ENCODE data around the gene UGP2. TPM values are rescaled to one million over a fixed set of nuclear protein-coding genes. Genes with fewer than 3 reads are reported as not detected.
A peak's percentile ranks its signal among the peaks of the same experiment; 100 is the strongest.

The UGP2 gene
- total RNA-seq, 4 donors from 2014 or later, result 60.1 to 84.9 (median 65.2) TPM

- peaks cover 12% of the 10 kb centered on the region for H3K36me3 ChIP-seq
- H3K4me3 ChIP-seq, result no peak overlapping the region
- TF ChIP-seq POLR2AphosphoS5 (IDR thresholded peaks at IDR 0.05) (no peak), POLR2A (IDR thresholded peaks at IDR 0.05) (no peak), CTCF (IDR thresholded peaks at IDR 0.05) (no peak)
- no peaks in the 10 kb centered on the region for H3K27me3 ChIP-seq
- DNase-seq (ENCODE audit: low spot score in 2 of 2), result no peak
- no peaks in the 10 kb centered on the region for H3K9me3 ChIP-seq
- H3K4me1 ChIP-seq, result peaks cover 27% of the 10 kb centered on the region
- H3K27ac ChIP-seq, result no peak overlapping the region
- WGBS, result 95% methylated on average over 4 of the region's 4 CpGs
Observed at GRCh38 chr2:63870679-63871078, 29.0 kb downstream of the UGP2 start.

GRCh38 chr2:63871864-63872263, 30.2 kb downstream of the UGP2 start:
- TF ChIP-seq EP300 (IDR thresholded peaks at IDR 0.05), result no peak
- TF ChIP-seq POLR2AphosphoS5 (IDR thresholded peaks at IDR 0.05), result no peak
- TF ChIP-seq POLR2A (IDR thresholded peaks at IDR 0.05), result no peak
- TF ChIP-seq CTCF (IDR thresholded peaks at IDR 0.05), result no peak
- 70% methylated on average over 4 of the region's 4 CpGs for WGBS
- Histone ChIP-seq H3K4me3 (no peak overlapping the region), H3K27ac (peak overlapping the region; percentile 45), H3K36me3 (peaks cover 12% of the 10 kb centered on the region), H3K4me1 (peaks cover 39% of the 10 kb centered on the region), H3K27me3 (no peaks in the 10 kb centered on the region), H3K9me3 (no peaks in the 10 kb centered on the region)
- DNase-seq (ENCODE audit: low spot score in 2 of 2), result no peak

- Histone ChIP-seq H3K4me1 (peaks cover 42% of the 10 kb centered on the region), H3K4me3 (no peak overlapping the region), H3K9me3 (no peaks in the 10 kb centered on the region), H3K27ac (no peak overlapping the region), H3K36me3 (peaks cover 12% of the 10 kb centered on the region), H3K27me3 (no peaks in the 10 kb centered on the region)
- DNase-seq (ENCODE audit: low spot score in 2 of 2), result no peak
- TF ChIP-seq POLR2AphosphoS5 (IDR thresholded peaks at IDR 0.05) (no peak), CTCF (IDR thresholded peaks at IDR 0.05) (no peak), POLR2A (IDR thresholded peaks at IDR 0.05) (no peak), EP300 (IDR thresholded peaks at IDR 0.05) (no peak)
- WGBS, result 37% methylated on average over 6 of the region's 6 CpGs
Observed at GRCh38 chr2:63872571-63873328, 31.1 kb downstream of the UGP2 start.

- Histone ChIP-seq H3K27ac (peak overlapping the region; percentile 84), H3K9me3 (no peaks in the 10 kb centered on the region)
- 90% methylated on average over 5 of the region's 5 CpGs for WGBS
Observed at GRCh38 chr2:63874204-63875130, 32.8 kb downstream of the UGP2 start.

More at GRCh38 chr2:63874204-63875130, 32.8 kb downstream of the UGP2 start:
- H3K27me3 ChIP-seq, result no peaks in the 10 kb centered on the region
- H3K4me1 ChIP-seq, result peaks cover 42% of the 10 kb centered on the region
- H3K4me3 ChIP-seq, result no peak overlapping the region
- TF ChIP-seq POLR2AphosphoS5 (IDR thresholded peaks at IDR 0.05) (no peak), CTCF (IDR thresholded peaks at IDR 0.05) (no peak), POLR2A (IDR thresholded peaks at IDR 0.05) (no peak), EP300 (IDR thresholded peaks at IDR 0.05) (no peak)
- no peak for DNase-seq (ENCODE audit: low spot score in 2 of 2)
- peaks cover 16% of the 10 kb centered on the region for H3K36me3 ChIP-seq

Measured in suprapubic skin (tissue), 4 donors.